K562 (cell line): Measurements from ENCODE around the gene AP2A2. TPM values are rescaled to one million over a fixed set of nuclear protein-coding genes. Genes with fewer than 3 reads are reported as not detected.

Source experiments
- ATAC-seq: fragments of 200-7000 bp; cut with Tn5 transposase; 3 replicates; pipeline ENCODE4 v1.9.1; 2020; ENCODE audit warnings: moderate library complexity
- BruUV-seq: library from RNA; stranded (reverse); fragments of 400-500 nt; replicated peaks from 2 replicates; lab custom pipeline; 2021; lab: Mats Ljungman, UMichigan
- CTCF ChIA-PET: fragments of 300-600 bp; formaldehyde crosslinking; extraction: SDS; loops from one replicate; lab custom pipeline; 2021; ENCODE audit warnings: low intra/inter-chr PET ratio; lab: Yijun Ruan, JAX
- POLR2A ChIA-PET: fragments of 300-600, 350-650 bp; sonication (Branson Sonifier 250); formaldehyde crosslinking; extraction: SDS; loops from one replicate; lab custom pipeline; 2021; ENCODE audit warnings: antibody characterized with exemption, inconsistent platforms; lab: Yijun Ruan, JAX
- DNase-seq, 4 experiments: peaks; one replicate each; pipeline versions ENCODE4 v3.0.0 to v3.0.0-alpha.2; 2011 to 2018; ENCODE audit warnings: low spot score in 3 of 4, mixed read lengths in 3 of 4; ENCODE audit errors: extremely low read depth in 1 of 4
- FAIRE-seq: peaks from 2 replicates; lab custom pipeline; 2011; peaks lifted over from hg19 to GRCh38; lab: Jason Lieb, UNC
- H2AFZ ChIP-seq: 2 replicates; pipeline ENCODE4 v1.6.0; 2011; ENCODE audit warnings: low read depth, low read length, control low read depth, inconsistent platforms
- H3K27ac ChIP-seq: fragments of 200-600 bp; 3 replicates; pipeline ENCODE4 v1.8.0; 2011; ENCODE audit warnings: low read depth, mild to moderate bottlenecking, control low read depth, inconsistent platforms, low read length, moderate library complexity, mixed read lengths; ENCODE audit errors: extremely low read depth
- H3K27me3 ChIP-seq, 2 experiments: fragments of 300-600 bp in 1 of 2; 2 replicates in 1 of 2; 3 replicates in 1 of 2; pipeline versions ENCODE4 v1.6.0 to v1.8.0; 2011; ENCODE audit warnings: inconsistent platforms in 2 of 2, low read length in 2 of 2, mild to moderate bottlenecking in 1 of 2, mixed read lengths in 1 of 2, moderate library complexity in 1 of 2; ENCODE audit not compliant: control insufficient read depth in 2 of 2, insufficient read depth in 2 of 2
- H3K36me3 ChIP-seq: fragments of 300-600 bp; 3 replicates; pipeline ENCODE4 v1.8.0; 2011; ENCODE audit warnings: mild to moderate bottlenecking, low read length, inconsistent platforms; ENCODE audit not compliant: control insufficient read depth, insufficient read depth
- H3K4me1 ChIP-seq, 2 experiments: fragments of 200-600 bp in 1 of 2; replicated peaks in 1 of 2; 2 replicates in 1 of 2; 3 replicates in 1 of 2; pipeline versions ENCODE4 v1.5.1 to v1.8.0; 2011; ENCODE audit warnings: inconsistent platforms in 2 of 2, low read length in 2 of 2, mild to moderate bottlenecking in 1 of 2, mixed read lengths in 1 of 2, moderate library complexity in 1 of 2; ENCODE audit not compliant: control insufficient read depth in 2 of 2, insufficient read depth in 2 of 2
- H3K4me2 ChIP-seq: 2 replicates; pipeline ENCODE4 v1.6.1; 2011; ENCODE audit warnings: low read length, control low read depth, inconsistent platforms, mixed read lengths; ENCODE audit not compliant: insufficient read depth
- H3K4me3 ChIP-seq: fragments of 200-600 bp; sonication (generic), shearing (Covaris generic); 2 replicates; pipeline ENCODE4 v1.5.1; 2016; ENCODE audit warnings: control low read depth, inconsistent platforms
- H3K79me2 ChIP-seq: fragments of 200-600 bp; 3 replicates; pipeline ENCODE4 v1.8.0; 2011; ENCODE audit warnings: low read length, inconsistent platforms; ENCODE audit not compliant: control insufficient read depth, insufficient read depth
- H3K9ac ChIP-seq, 2 experiments: 2 replicates each; pipeline versions ENCODE4 v1.6.0 to v1.6.1; 2011; ENCODE audit warnings: low read depth in 2 of 2, low read length in 2 of 2, control low read depth in 1 of 2, inconsistent platforms in 1 of 2, mild to moderate bottlenecking in 1 of 2, mixed read lengths in 1 of 2; ENCODE audit not compliant: insufficient read depth in 1 of 2
- H3K9me1 ChIP-seq: one replicate; pipeline ENCODE4 v1.6.0; 2011; ENCODE audit warnings: inconsistent platforms, mild to moderate bottlenecking, low read length, moderate library complexity; ENCODE audit not compliant: control insufficient read depth, insufficient read depth
- H3K9me3 ChIP-seq: replicated peaks from 2 replicates; pipeline ENCODE4 v1.5.1; 2011; ENCODE audit warnings: low read depth, low read length, inconsistent platforms; ENCODE audit not compliant: control insufficient read depth, insufficient read depth
- H4K20me1 ChIP-seq: replicated peaks from 2 replicates; pipeline ENCODE4 v1.6.1; 2011; ENCODE audit warnings: low read length, inconsistent platforms, mixed read lengths; ENCODE audit not compliant: control insufficient read depth, insufficient read depth
- TSC22D4 ChIP-seq: fragments of 450-650 bp; IDR thresholded peaks from 2 replicates; pipeline ENCODE4 v1.6.1; 2016; ENCODE audit warnings: missing genetic modification characterization, missing biosample characterization, control low read depth
- ZNF24 ChIP-seq: fragments of 450-650 bp; IDR thresholded peaks from 2 replicates; pipeline ENCODE4 v1.6.1; 2016
- ZNF79 ChIP-seq: fragments of 250-450 bp; sonication (Bioruptor Pico); IDR thresholded peaks from 2 replicates; pipeline ENCODE4 v1.4.0; 2020; ENCODE audit warnings: low read depth, mild to moderate bottlenecking, moderate library complexity
- WGBS: fragments of 100-300 bp; shearing (Covaris generic); methylation state at CpG from one replicate; pipeline ENCODE4 v1.1.6; 2016; ENCODE audit warnings: low coverage, mixed read lengths; ENCODE audit not compliant: insufficient coverage; ENCODE audit errors: missing lambda C conversion rate; 5-methylcytosine and 5-hydroxymethylcytosine counted together
- in situ Hi-C: fragments of 300-500 bp; cut with MboI; formaldehyde crosslinking; loops from 4 replicates; pipeline ENCODE4 v1.15.0; 2018; ENCODE audit warnings: inconsistent platforms, mixed read lengths
- intact Hi-C: fragments of 100-400 bp; cut with micrococcal nuclease; formaldehyde crosslinking; loops from 2 replicates; pipeline ENCODE4 v1.14.2; 2022
- polyA plus RNA-seq, 8 experiments: library from polyadenylated mRNA; depleted of rRNA in 4 of 8; stranded (reverse) in 5 of 8; unstranded in 3 of 8; fragments of >200 nt; fragmentation: Nextera tagmentation in 2 of 8; fragmentation: Illumina TruSeq in 1 of 8; extraction: Ambion mirVana in 2 of 8; extraction: Trizol in 1 of 8; gene quantifications; 2 replicates each; pipeline versions ENCODE4 v1.2.1 to v1.2.3, GENCODE V29; 2011 to 2014; ENCODE audit warnings: inconsistent platforms in 1 of 8, missing spikeins in 1 of 8
- total RNA-seq, 7 experiments: library from RNA; depleted of rRNA in 6 of 7; stranded (reverse); fragments of >200 nt in 6 of 7; fragmentation: Illumina TruSeq in 2 of 7; extraction: Trizol in 2 of 7; gene quantifications; 2 replicates each; pipeline versions ENCODE4 v1.2.1 to v1.2.3, GENCODE V29; 2011 to 2021; ENCODE audit warnings: low replicate concordance in 1 of 7
- TF ChIP-seq, protein P1 (sequence below), 2 experiments: fragments of 450-650 bp; IDR thresholded peaks; 2 replicates each; pipeline ENCODE4 v1.6.1; 2018; ENCODE audit warnings: mild to moderate bottlenecking in 2 of 2, low read depth in 1 of 2; ENCODE audit not compliant: partially characterized antibody in 2 of 2

Gene AP2A2
- total and polyA plus RNA-seq, 9 of the 15 experiments (the other 6 are each of a cell fraction or from before 2014, with no cell fraction given) = 0.69 to 41.7 (median 15.2) TPM

DNA sequence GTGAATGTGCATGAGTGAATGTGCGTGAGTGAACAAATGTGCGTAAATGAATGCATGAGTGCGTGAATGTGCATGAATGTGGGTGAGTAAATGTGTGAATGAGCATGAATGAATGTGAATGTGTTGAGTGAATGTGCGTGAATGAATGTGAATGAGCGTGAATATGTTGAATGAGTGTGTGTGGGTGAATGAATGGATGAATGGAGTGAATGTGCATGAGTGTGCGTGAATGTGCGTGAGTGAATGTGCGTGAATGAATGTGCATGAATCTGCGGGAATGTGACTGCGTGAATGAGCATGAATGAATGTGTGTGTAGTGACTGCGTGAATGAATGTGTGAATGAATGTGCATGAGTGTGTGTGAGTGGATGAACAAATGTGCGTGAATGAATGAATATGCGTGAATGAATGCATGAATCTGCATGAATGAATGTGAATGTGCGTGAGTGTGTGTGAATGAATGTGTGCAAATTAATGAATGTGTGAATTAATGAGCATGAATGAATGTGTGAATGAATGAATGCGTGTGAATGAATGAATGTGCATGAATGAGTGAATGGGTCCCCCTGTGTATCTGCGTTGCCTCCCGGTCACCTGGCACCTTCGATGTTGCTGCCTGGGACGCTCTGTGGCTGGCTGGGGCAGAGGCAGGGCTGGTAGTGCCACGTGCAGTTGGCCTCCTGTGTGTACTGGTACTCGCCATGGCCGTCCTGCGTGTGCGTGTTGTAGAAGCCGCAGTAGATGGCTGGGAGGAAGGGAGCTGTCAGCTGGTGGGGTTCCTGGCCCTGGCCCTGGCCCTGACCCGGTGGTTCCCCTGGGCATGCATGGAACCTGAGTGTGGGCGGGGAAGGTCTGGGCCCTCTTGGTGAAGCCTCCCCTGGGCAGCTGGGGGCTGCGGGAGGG is 97.5 kb downstream of the AP2A2 start:
- WGBS = 25% methylated on average over 28 of the region's 28 CpGs
- Histone ChIP-seq H2AFZ (no peak overlapping the region), H3K27me3 (peaks cover 0 to 75% of the 10 kb centered on the region in 2 experiments; a peak in 4 of 5 replicates), H4K20me1 (no peaks in the 10 kb centered on the region; the same call in 1 of the 2 replicates), H3K27ac (no peak overlapping the region), H3K4me1 (peaks cover 0 to 44% of the 10 kb centered on the region in 2 experiments; a peak in 1 of 5 replicates), H3K36me3 (no peaks in the 10 kb centered on the region), H3K4me2 (no peak overlapping the region), H3K9ac (no peak overlapping the region), H3K79me2 (no peaks in the 10 kb centered on the region), H3K4me3 (no peak overlapping the region), H3K9me1 (peaks cover 2% of the 10 kb centered on the region), H3K9me3 (no peaks in the 10 kb centered on the region)
- no peak for TF ChIP-seq ZNF79
- TF ChIP-seq, protein P1, sequence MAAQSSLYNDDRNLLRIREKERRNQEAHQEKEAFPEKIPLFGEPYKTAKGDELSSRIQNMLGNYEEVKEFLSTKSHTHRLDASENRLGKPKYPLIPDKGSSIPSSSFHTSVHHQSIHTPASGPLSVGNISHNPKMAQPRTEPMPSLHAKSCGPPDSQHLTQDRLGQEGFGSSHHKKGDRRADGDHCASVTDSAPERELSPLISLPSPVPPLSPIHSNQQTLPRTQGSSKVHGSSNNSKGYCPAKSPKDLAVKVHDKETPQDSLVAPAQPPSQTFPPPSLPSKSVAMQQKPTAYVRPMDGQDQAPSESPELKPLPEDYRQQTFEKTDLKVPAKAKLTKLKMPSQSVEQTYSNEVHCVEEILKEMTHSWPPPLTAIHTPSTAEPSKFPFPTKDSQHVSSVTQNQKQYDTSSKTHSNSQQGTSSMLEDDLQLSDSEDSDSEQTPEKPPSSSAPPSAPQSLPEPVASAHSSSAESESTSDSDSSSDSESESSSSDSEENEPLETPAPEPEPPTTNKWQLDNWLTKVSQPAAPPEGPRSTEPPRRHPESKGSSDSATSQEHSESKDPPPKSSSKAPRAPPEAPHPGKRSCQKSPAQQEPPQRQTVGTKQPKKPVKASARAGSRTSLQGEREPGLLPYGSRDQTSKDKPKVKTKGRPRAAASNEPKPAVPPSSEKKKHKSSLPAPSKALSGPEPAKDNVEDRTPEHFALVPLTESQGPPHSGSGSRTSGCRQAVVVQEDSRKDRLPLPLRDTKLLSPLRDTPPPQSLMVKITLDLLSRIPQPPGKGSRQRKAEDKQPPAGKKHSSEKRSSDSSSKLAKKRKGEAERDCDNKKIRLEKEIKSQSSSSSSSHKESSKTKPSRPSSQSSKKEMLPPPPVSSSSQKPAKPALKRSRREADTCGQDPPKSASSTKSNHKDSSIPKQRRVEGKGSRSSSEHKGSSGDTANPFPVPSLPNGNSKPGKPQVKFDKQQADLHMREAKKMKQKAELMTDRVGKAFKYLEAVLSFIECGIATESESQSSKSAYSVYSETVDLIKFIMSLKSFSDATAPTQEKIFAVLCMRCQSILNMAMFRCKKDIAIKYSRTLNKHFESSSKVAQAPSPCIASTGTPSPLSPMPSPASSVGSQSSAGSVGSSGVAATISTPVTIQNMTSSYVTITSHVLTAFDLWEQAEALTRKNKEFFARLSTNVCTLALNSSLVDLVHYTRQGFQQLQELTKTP (IDR thresholded peaks at IDR 0.05; ENCODE audit: low read depth in 1 of 2, partially characterized antibody in 2 of 2) = no peak
- 0 out of 2 replicates have a peak, but pooled peaks have one; percentile 39 for TF ChIP-seq TSC22D4 (tag)
- TF ChIP-seq ZNF24 = peak; percentile 97
- ATAC-seq (no peak), FAIRE-seq (no peak), DNase-seq (no peak)
- POLR2A ChIA-PET = no interaction called here
- CTCF ChIA-PET = no interaction called here
- intact Hi-C loops (no loop called here), in situ Hi-C loops (no loop called here)
- no TSS peak for BruUV-seq
